Panc1 (cell line): ENCODE data around the gene VPS18. TPM values are rescaled to one million over a fixed set of nuclear protein-coding genes. Genes with fewer than 3 reads are reported as not detected.

Experiments
- ATAC-seq: fragments of 200-7000 bp; cut with Tn5 transposase; 2 replicates; pipeline ENCODE4 v1.9.1; 2020; ENCODE audit warnings: mild to moderate bottlenecking, moderate library complexity
- BruUV-seq: library from RNA; stranded (reverse); fragments of 400-500 nt; replicated peaks from 2 replicates; lab custom pipeline; 2021; lab: Mats Ljungman, UMichigan
- CTCF ChIA-PET: fragments of 300-600 bp; sonication (Branson Sonifier 250); formaldehyde crosslinking; loops from one replicate; lab custom pipeline; 2022; ENCODE audit warnings: antibody characterized with exemption; lab: Charles Lee
- POLR2A ChIA-PET: fragments of 300-600 bp; sonication (Branson Sonifier 250); formaldehyde crosslinking; loops from one replicate; lab custom pipeline; 2022; ENCODE audit warnings: antibody characterized with exemption; lab: Charles Lee
- DNase-seq: peaks from one replicate; pipeline ENCODE4 v3.0.0-alpha.2; 2010; ENCODE audit warnings: low read depth, low spot score
- H3K27ac ChIP-seq: 2 replicates; pipeline ENCODE4 v1.5.1; 2011; ENCODE audit warnings: mild to moderate bottlenecking, low read length, inconsistent platforms
- H3K27me3 ChIP-seq: fragments of 200-500 bp; sonication (Bioruptor generic); 2 replicates; pipeline ENCODE4 v1.6.0; 2014; ENCODE audit warnings: low read length, inconsistent platforms; ENCODE audit not compliant: control insufficient read depth, insufficient read depth
- H3K36me3 ChIP-seq: fragments of 200-500 bp; sonication (Bioruptor generic); 2 replicates; pipeline ENCODE4 v1.5.1; 2014; ENCODE audit warnings: inconsistent platforms, mild to moderate bottlenecking, low read length, moderate library complexity; ENCODE audit not compliant: control insufficient read depth, insufficient read depth
- H3K4me1 ChIP-seq: 2 replicates; pipeline ENCODE4 v1.5.1; 2011; ENCODE audit warnings: inconsistent platforms, mild to moderate bottlenecking, low read length, moderate library complexity; ENCODE audit not compliant: control insufficient read depth, insufficient read depth
- H3K4me3 ChIP-seq, 2 experiments: 2 replicates each; pipeline ENCODE4 v1.5.1; 2011 to 2012; ENCODE audit warnings: low read depth in 2 of 2, low read length in 2 of 2, mild to moderate bottlenecking in 2 of 2, inconsistent platforms in 1 of 2, moderate library complexity in 1 of 2
- H3K9me3 ChIP-seq: fragments of 200-500 bp; sonication (Bioruptor generic); 2 replicates; pipeline ENCODE4 v1.5.1; 2014; ENCODE audit warnings: low read depth, mild to moderate bottlenecking, inconsistent platforms, low read length, moderate library complexity; ENCODE audit not compliant: control insufficient read depth, insufficient read depth
- POLR2AphosphoS5 ChIP-seq: IDR thresholded peaks from 2 replicates; pipeline ENCODE4 v1.6.1; 2012; ENCODE audit warnings: mild to moderate bottlenecking, low read depth, low read length, moderate library complexity
- SIN3A ChIP-seq: IDR thresholded peaks from 2 replicates; pipeline ENCODE4 v1.6.1; 2012; ENCODE audit warnings: low read depth, mild to moderate bottlenecking, low read length, moderate library complexity, borderline replicate concordance; ENCODE audit not compliant: insufficient read depth
- TCF7L2 ChIP-seq: IDR thresholded peaks from 2 replicates; pipeline ENCODE4 v1.6.1; 2011; ENCODE audit warnings: mild to moderate bottlenecking, low read depth, low read length, inconsistent platforms
- in situ Hi-C: cut with HindIII; loops from 2 replicates; pipeline ENCODE4 v1.10.0; 2016; ENCODE audit warnings: low sequenced_read_pairs, low pct_unique_long_range_greater_than_20kb
- intact Hi-C: fragments of 100-400 bp; cut with micrococcal nuclease; formaldehyde crosslinking; loops from one replicate; pipeline ENCODE4 v1.10.0; 2022; ENCODE audit not compliant: unreplicated experiment
- total RNA-seq: library from RNA; stranded (reverse); gene quantifications from one replicate; pipeline ENCODE4 v1.2.1, GENCODE V29; 2021; ENCODE audit not compliant: unreplicated experiment
- TF ChIP-seq, protein P1 (sequence below): fragments of 450-650 bp; IDR thresholded peaks from 2 replicates; pipeline ENCODE4 v1.5.1; 2017; ENCODE audit warnings: mild to moderate bottlenecking
- TF ChIP-seq, protein P2 (sequence below), 2 experiments: IDR thresholded peaks; 2 replicates each; pipeline ENCODE4 v1.6.1; 2011 to 2012; ENCODE audit warnings: low read depth in 2 of 2, control low read depth in 1 of 2, low read length in 1 of 2, mild to moderate bottlenecking in 1 of 2, moderate library complexity in 1 of 2; ENCODE audit not compliant: insufficient read depth in 1 of 2

VPS18 gene
- total RNA-seq, 1 experiment from 2014 or later = 46.7 TPM

DNA sequence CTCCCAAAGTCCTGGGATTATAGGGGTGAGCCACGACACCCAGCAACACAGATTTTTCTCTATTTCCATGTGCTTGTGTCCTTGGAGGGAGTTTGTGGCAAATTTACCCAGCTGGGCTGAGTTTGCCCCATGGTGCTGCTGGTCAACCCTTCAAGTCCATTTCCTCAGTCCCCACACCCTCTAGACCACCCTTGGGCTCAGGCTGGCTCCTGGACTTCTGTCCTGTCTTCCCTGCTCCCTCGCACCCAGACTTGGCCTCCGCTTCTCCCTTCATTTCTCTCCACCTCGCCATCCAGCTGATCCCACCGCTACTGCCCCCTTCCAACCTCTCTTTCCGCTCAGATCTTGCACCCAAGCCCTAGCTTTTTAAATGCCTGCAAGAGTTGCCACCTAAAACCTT is 12.9 kb upstream of the VPS18 start:
- ATAC-seq = no peak
- no peaks in the 10 kb centered on the region for H3K9me3 ChIP-seq
- H3K36me3 ChIP-seq = no peaks in the 10 kb centered on the region
- in situ Hi-C loops (no loop called here), intact Hi-C loops (no loop called here)
- DNase-seq = no peak
- BruUV-seq = no TSS peak
- no peaks in the 10 kb centered on the region for H3K27me3 ChIP-seq
- POLR2A ChIA-PET = no interaction called here
- no peak overlapping the region for H3K27ac ChIP-seq
- CTCF ChIA-PET = interaction anchor here (1.2 to 1.5 kb wide), 2 partner anchors 11 to 22 kb away, joined by 3 to 4 read pairs; no protein-coding TSS in a partner anchor
- H3K4me1 ChIP-seq = no peaks in the 10 kb centered on the region
- TF ChIP-seq, protein P1, sequence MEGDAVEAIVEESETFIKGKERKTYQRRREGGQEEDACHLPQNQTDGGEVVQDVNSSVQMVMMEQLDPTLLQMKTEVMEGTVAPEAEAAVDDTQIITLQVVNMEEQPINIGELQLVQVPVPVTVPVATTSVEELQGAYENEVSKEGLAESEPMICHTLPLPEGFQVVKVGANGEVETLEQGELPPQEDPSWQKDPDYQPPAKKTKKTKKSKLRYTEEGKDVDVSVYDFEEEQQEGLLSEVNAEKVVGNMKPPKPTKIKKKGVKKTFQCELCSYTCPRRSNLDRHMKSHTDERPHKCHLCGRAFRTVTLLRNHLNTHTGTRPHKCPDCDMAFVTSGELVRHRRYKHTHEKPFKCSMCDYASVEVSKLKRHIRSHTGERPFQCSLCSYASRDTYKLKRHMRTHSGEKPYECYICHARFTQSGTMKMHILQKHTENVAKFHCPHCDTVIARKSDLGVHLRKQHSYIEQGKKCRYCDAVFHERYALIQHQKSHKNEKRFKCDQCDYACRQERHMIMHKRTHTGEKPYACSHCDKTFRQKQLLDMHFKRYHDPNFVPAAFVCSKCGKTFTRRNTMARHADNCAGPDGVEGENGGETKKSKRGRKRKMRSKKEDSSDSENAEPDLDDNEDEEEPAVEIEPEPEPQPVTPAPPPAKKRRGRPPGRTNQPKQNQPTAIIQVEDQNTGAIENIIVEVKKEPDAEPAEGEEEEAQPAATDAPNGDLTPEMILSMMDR = no peak
- TF ChIP-seq SIN3A (no peak), POLR2AphosphoS5 (no peak), TCF7L2 (no peak)
- TF ChIP-seq, protein P2, sequence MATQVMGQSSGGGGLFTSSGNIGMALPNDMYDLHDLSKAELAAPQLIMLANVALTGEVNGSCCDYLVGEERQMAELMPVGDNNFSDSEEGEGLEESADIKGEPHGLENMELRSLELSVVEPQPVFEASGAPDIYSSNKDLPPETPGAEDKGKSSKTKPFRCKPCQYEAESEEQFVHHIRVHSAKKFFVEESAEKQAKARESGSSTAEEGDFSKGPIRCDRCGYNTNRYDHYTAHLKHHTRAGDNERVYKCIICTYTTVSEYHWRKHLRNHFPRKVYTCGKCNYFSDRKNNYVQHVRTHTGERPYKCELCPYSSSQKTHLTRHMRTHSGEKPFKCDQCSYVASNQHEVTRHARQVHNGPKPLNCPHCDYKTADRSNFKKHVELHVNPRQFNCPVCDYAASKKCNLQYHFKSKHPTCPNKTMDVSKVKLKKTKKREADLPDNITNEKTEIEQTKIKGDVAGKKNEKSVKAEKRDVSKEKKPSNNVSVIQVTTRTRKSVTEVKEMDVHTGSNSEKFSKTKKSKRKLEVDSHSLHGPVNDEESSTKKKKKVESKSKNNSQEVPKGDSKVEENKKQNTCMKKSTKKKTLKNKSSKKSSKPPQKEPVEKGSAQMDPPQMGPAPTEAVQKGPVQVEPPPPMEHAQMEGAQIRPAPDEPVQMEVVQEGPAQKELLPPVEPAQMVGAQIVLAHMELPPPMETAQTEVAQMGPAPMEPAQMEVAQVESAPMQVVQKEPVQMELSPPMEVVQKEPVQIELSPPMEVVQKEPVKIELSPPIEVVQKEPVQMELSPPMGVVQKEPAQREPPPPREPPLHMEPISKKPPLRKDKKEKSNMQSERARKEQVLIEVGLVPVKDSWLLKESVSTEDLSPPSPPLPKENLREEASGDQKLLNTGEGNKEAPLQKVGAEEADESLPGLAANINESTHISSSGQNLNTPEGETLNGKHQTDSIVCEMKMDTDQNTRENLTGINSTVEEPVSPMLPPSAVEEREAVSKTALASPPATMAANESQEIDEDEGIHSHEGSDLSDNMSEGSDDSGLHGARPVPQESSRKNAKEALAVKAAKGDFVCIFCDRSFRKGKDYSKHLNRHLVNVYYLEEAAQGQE (IDR thresholded peaks at IDR 0.05; ENCODE audit: insufficient read depth in 1 of 2, low read depth in 2 of 2, low read length in 1 of 2) = no peak
- no peak overlapping the region for H3K4me3 ChIP-seq

DNA sequence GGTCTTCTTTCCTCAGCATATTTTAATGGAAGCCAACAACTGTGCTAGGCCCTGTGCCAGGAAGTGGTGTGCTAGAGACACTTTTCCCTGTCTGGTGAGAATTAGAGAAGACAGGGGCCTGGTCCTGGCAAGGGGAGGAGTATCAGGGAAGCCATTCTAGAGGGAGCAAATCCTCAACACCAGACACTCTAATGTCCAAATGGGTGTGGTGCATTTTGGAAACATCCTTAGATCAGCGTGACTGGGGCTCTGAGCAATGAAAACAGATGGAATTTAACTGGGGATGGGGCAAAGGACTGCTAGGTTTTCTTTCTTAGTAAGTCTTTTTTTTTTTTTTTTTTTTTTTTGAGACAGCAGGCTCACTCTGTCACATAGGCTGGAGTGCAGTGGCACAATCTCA is 7.7 kb upstream of the VPS18 start:
- DNase-seq = no peak
- no peaks in the 10 kb centered on the region for H3K27me3 ChIP-seq
- no peaks in the 10 kb centered on the region for H3K36me3 ChIP-seq
- no peak overlapping the region for H3K27ac ChIP-seq
- BruUV-seq = no TSS peak
- no peak; the same call in 1 of the 2 replicates for ATAC-seq
- H3K4me1 ChIP-seq = no peaks in the 10 kb centered on the region
- ChIA-PET POLR2A (no interaction called here), CTCF (no interaction called here)
- no peaks in the 10 kb centered on the region for H3K9me3 ChIP-seq
- no peak overlapping the region for H3K4me3 ChIP-seq
- in situ Hi-C loops = no loop called here
- TF ChIP-seq SIN3A (no peak), POLR2AphosphoS5 (no peak), TCF7L2 (no peak)
- TF ChIP-seq, protein P1 = no peak
- TF ChIP-seq, protein P2 (IDR thresholded peaks at IDR 0.05; ENCODE audit: insufficient read depth in 1 of 2, low read depth in 2 of 2, low read length in 1 of 2) = no peak
- intact Hi-C loops = no loop called here
